DND-41 (cell line): Measurements from ENCODE around the gene KRTAP19-2.

Experiments used
- ATAC-seq: fragments of 200-7000 bp; cut with Tn5 transposase; 3 replicates; pipeline ENCODE4 v1.9.1; 2021; ENCODE audit warnings: low read depth; ENCODE audit not compliant: insufficient read depth
- DNase-seq: peaks from one replicate; pipeline ENCODE4 v3.0.0-alpha.2; 2020
- H2AFZ ChIP-seq: 2 replicates; pipeline ENCODE4 v1.6.0; 2012; ENCODE audit warnings: low read depth, low read length
- H3K27ac ChIP-seq: 2 replicates; pipeline ENCODE4 v1.5.1; 2012; ENCODE audit warnings: low read length, inconsistent platforms
- H3K27me3 ChIP-seq: fragments of 200-600 bp; sonication (generic); 2 replicates; pipeline ENCODE4 v1.6.0; 2012; ENCODE audit warnings: low read length, mild to moderate bottlenecking, inconsistent platforms; ENCODE audit not compliant: insufficient read depth, poor library complexity
- H3K36me3 ChIP-seq: 2 replicates; pipeline ENCODE4 v1.5.1; 2012; ENCODE audit warnings: low read length, inconsistent platforms; ENCODE audit not compliant: insufficient read depth
- H3K4me1 ChIP-seq: 2 replicates; pipeline ENCODE4 v1.5.1; 2012; ENCODE audit warnings: mild to moderate bottlenecking, low read length; ENCODE audit not compliant: insufficient read depth
- H3K4me2 ChIP-seq: 2 replicates; pipeline ENCODE4 v1.6.0; 2012; ENCODE audit warnings: mild to moderate bottlenecking, moderate library complexity, low read length, inconsistent platforms; ENCODE audit not compliant: insufficient read depth
- H3K4me3 ChIP-seq, 2 experiments: fragments of 200-600 bp in 1 of 2; shearing (Covaris generic) in 1 of 2; 2 replicates each; pipeline ENCODE4 v1.5.1; 2012 to 2016; ENCODE audit warnings: inconsistent platforms in 2 of 2, low read length in 2 of 2, mild to moderate bottlenecking in 2 of 2, low read depth in 1 of 2, moderate library complexity in 1 of 2
- H3K79me2 ChIP-seq: 2 replicates; pipeline ENCODE4 v1.6.0; 2012; ENCODE audit warnings: low read length, inconsistent platforms; ENCODE audit not compliant: insufficient read depth
- H3K9ac ChIP-seq: 2 replicates; pipeline ENCODE4 v1.6.0; 2012; ENCODE audit warnings: low read depth, mild to moderate bottlenecking, inconsistent platforms, low read length, moderate library complexity
- H3K9me3 ChIP-seq: 2 replicates; pipeline ENCODE4 v1.5.1; 2012; ENCODE audit warnings: low read length, moderate library complexity, mild to moderate bottlenecking, inconsistent platforms; ENCODE audit not compliant: insufficient read depth, severe bottlenecking
- H4K20me1 ChIP-seq: 2 replicates; pipeline ENCODE4 v1.6.0; 2012; ENCODE audit warnings: low read length; ENCODE audit not compliant: insufficient read depth
- CTCF ChIP-seq: IDR thresholded peaks from 2 replicates; pipeline ENCODE4 v1.5.1; 2012; ENCODE audit warnings: borderline replicate concordance, low read length, moderate library complexity, mild to moderate bottlenecking; ENCODE audit not compliant: poor library complexity, severe bottlenecking; ENCODE audit errors: extremely low read depth
- EZH2 ChIP-seq: IDR thresholded peaks from 3 replicates; pipeline ENCODE4 v1.6.1; 2012; ENCODE audit warnings: borderline replicate concordance, low read depth, mild to moderate bottlenecking, moderate library complexity, low read length, inconsistent platforms; ENCODE audit not compliant: severe bottlenecking

Gene KRTAP19-2

GRCh38 chr21:30491963-30492428 is 4.8 kb upstream of the KRTAP19-2 start, which contains the start of gene KRTAP19-3:
TSS of gene KRTAP19-3 (minus strand) at chr21:30492013. CDS start at chr21:30491957, 56 bp downstream.
- Histone ChIP-seq H4K20me1 (no peaks in the 10 kb centered on the region), H3K27ac (no peak within 1 kb of the TSS), H3K27me3 (no peaks in the 10 kb centered on the region), H3K4me1 (no peaks in the 10 kb centered on the region), H2AFZ (no peak within 1 kb of the TSS), H3K79me2 (no peaks in the 10 kb centered on the region), H3K9me3 (no peaks in the 10 kb centered on the region), H3K4me3 (no peak within 1 kb of the TSS), H3K9ac (no peak within 1 kb of the TSS), H3K4me2 (no peak within 1 kb of the TSS), H3K36me3 (no peaks in the 10 kb centered on the region)
- DNase-seq (no peak), ATAC-seq (no peak)
- TF ChIP-seq EZH2 = no peak
- no peak for TF ChIP-seq CTCF

- Histone ChIP-seq H3K9ac (no peak overlapping the region), H3K79me2 (no peaks in the 10 kb centered on the region), H2AFZ (no peak overlapping the region), H3K27ac (no peak overlapping the region), H3K4me3 (no peak overlapping the region), H3K4me2 (no peak overlapping the region), H3K9me3 (peaks cover 3% of the 10 kb centered on the region), H4K20me1 (no peaks in the 10 kb centered on the region), H3K4me1 (no peaks in the 10 kb centered on the region), H3K27me3 (no peaks in the 10 kb centered on the region), H3K36me3 (no peaks in the 10 kb centered on the region)
- DNase-seq (no peak), ATAC-seq (no peak)
- TF ChIP-seq EZH2 (no peak), CTCF (no peak)
These were observed 1.1 kb downstream of the KRTAP19-2 start for GRCh38 chr21:30486180-30486579.

GRCh38 chr21:30482130-30482529 is 5.1 kb downstream of the KRTAP19-2 start:
- TF ChIP-seq CTCF = no peak
- TF ChIP-seq EZH2 = no peak
- no peak for ATAC-seq
- no peaks in the 10 kb centered on the region for H3K27me3 ChIP-seq

GRCh38 chr21:30480145-30480544 is 7.1 kb downstream of the KRTAP19-2 start, which contains the start of gene KRTAP19-1:
TSS of gene KRTAP19-1 (minus strand) at chr21:30480367. CDS start at chr21:30480317, 50 bp downstream.
- Histone ChIP-seq H3K27ac (no peak within 1 kb of the TSS), H3K79me2 (no peaks in the 10 kb centered on the region), H3K9ac (no peak within 1 kb of the TSS), H3K9me3 (no peaks in the 10 kb centered on the region), H3K4me1 (no peaks in the 10 kb centered on the region), H3K4me3 (no peak within 1 kb of the TSS), H3K4me2 (no peak within 1 kb of the TSS), H3K36me3 (no peaks in the 10 kb centered on the region), H3K27me3 (no peaks in the 10 kb centered on the region), H4K20me1 (no peaks in the 10 kb centered on the region), H2AFZ (no peak within 1 kb of the TSS)
- no peak for DNase-seq
- TF ChIP-seq EZH2 = no peak
- no peak for TF ChIP-seq CTCF
- no peak for ATAC-seq

More at GRCh38 chr21:30482130-30482529, 5.1 kb downstream of the KRTAP19-2 start:
- H2AFZ ChIP-seq = no peak overlapping the region
- H3K9ac ChIP-seq = no peak overlapping the region
- H3K4me1 ChIP-seq = no peaks in the 10 kb centered on the region
- no peaks in the 10 kb centered on the region for H3K79me2 ChIP-seq
- DNase-seq = no peak
- H3K36me3 ChIP-seq = no peaks in the 10 kb centered on the region
- peaks cover 3% of the 10 kb centered on the region for H3K9me3 ChIP-seq
- H3K4me3 ChIP-seq = no peak overlapping the region
- no peaks in the 10 kb centered on the region for H4K20me1 ChIP-seq
- H3K27ac ChIP-seq = no peak overlapping the region
- no peak overlapping the region for H3K4me2 ChIP-seq
